Suprapubic skin (tissue), 4 donors: ENCODE data around the gene CDC14A.

Experiments used
- CTCF ChIP-seq, 2 donors: fragments of 200-600 bp in 1 of 2; fragments of 450-650 bp in 1 of 2; sonication (generic) in 1 of 2; IDR thresholded peaks; one replicate each; pipeline ENCODE4 v1.5.1; 2016 to 2019; ENCODE audit warnings: antibody characterized with exemption in 2 of 2, mild to moderate bottlenecking in 1 of 2, moderate library complexity in 1 of 2
- EP300 ChIP-seq: sonication (generic); formaldehyde crosslinking; IDR thresholded peaks from one replicate; pipeline ENCODE4 v1.6.1; 2017; ENCODE audit warnings: antibody characterized with exemption
- POLR2A ChIP-seq, 2 donors: fragments of 450-650 bp; IDR thresholded peaks; one replicate each; pipeline ENCODE4 v1.6.1; 2017; ENCODE audit warnings: antibody characterized with exemption in 2 of 2, mild to moderate bottlenecking in 2 of 2, moderate library complexity in 2 of 2
- POLR2AphosphoS5 ChIP-seq, 3 donors: sonication (generic); formaldehyde crosslinking; IDR thresholded peaks; one replicate each; pipeline ENCODE4 v1.6.1; 2017; ENCODE audit warnings: antibody characterized with exemption in 3 of 3

GRCh38 chr1:100485855-100486258 is 133.6 kb downstream of the CDC14A start:
- TF ChIP-seq CTCF (IDR thresholded peaks at IDR 0.05) (no peak), EP300 (no peak), POLR2AphosphoS5 (IDR thresholded peaks at IDR 0.05) (no peak), POLR2A (IDR thresholded peaks at IDR 0.05) (no peak)
